Endodermal cell (in vitro differentiated cells): Measurements from ENCODE around the gene ABCD3. TPM values are rescaled to one million over a fixed set of nuclear protein-coding genes. Genes with fewer than 3 reads are reported as not detected.

Source experiments
- DNase-seq: peaks from one replicate; pipeline ENCODE4 v3.0.0-alpha.2; 2017
- H3K27ac ChIP-seq: 2 replicates; pipeline ENCODE4 v1.5.1; 2013; ENCODE audit warnings: mild to moderate bottlenecking, low read depth, low read length, moderate library complexity
- H3K27me3 ChIP-seq: 2 replicates; pipeline ENCODE4 v1.6.1; 2013; ENCODE audit warnings: mild to moderate bottlenecking, low read length, moderate library complexity; ENCODE audit not compliant: insufficient read depth, control insufficient read depth, poor library complexity, severe bottlenecking
- H3K36me3 ChIP-seq: 2 replicates; pipeline ENCODE4 v1.7.0; 2013; ENCODE audit warnings: mild to moderate bottlenecking, low read length, moderate library complexity; ENCODE audit not compliant: control insufficient read depth, insufficient read depth
- H3K4me1 ChIP-seq: one replicate; pipeline ENCODE4 v1.7.0; 2013; ENCODE audit warnings: low read length; ENCODE audit not compliant: control insufficient read depth, insufficient read depth
- H3K4me3 ChIP-seq: 2 replicates; pipeline ENCODE4 v1.5.1; 2013; ENCODE audit warnings: mild to moderate bottlenecking, low read length, moderate library complexity
- H3K9ac ChIP-seq: 2 replicates; pipeline ENCODE4 v1.6.1; 2013; ENCODE audit warnings: mild to moderate bottlenecking, low read length, moderate library complexity; ENCODE audit not compliant: poor library complexity, severe bottlenecking; ENCODE audit errors: extremely low read depth
- H3K9me3 ChIP-seq: 2 replicates; pipeline ENCODE4 v1.6.1; 2013; ENCODE audit warnings: mild to moderate bottlenecking, low read length, moderate library complexity; ENCODE audit not compliant: control insufficient read depth
- H3K27ac Mint-ChIP-seq: 2 replicates; pipeline ENCODE4 v1.8.0; 2020; ENCODE audit warnings: mixed read lengths
- H3K27me3 Mint-ChIP-seq: 2 replicates; pipeline ENCODE4 v1.8.0; 2021; ENCODE audit warnings: mild to moderate bottlenecking, mixed read lengths; ENCODE audit not compliant: insufficient read depth
- H3K36me3 Mint-ChIP-seq: 2 replicates; pipeline ENCODE4 v1.8.0; 2020; ENCODE audit warnings: low read depth, mixed read lengths
- H3K4me1 Mint-ChIP-seq: 2 replicates; pipeline ENCODE4 v1.8.0; 2020; ENCODE audit warnings: mixed read lengths
- H3K4me3 Mint-ChIP-seq: 2 replicates; pipeline ENCODE4 v1.8.0; 2020; ENCODE audit warnings: mild to moderate bottlenecking, moderate library complexity, mixed read lengths
- H3K9me3 Mint-ChIP-seq: 2 replicates; pipeline ENCODE4 v1.8.0; 2020; ENCODE audit warnings: mild to moderate bottlenecking, mixed read lengths
- WGBS, 2 experiments: methylation state at CpG; one replicate each; pipeline versions ENCODE4 v1.1.5 to v1.1.7; 2013; ENCODE audit warnings: missing lambda C conversion rate in 2 of 2, mixed read lengths in 1 of 2; ENCODE audit not compliant: insufficient coverage in 1 of 2, insufficient read length in 1 of 2; 5-methylcytosine and 5-hydroxymethylcytosine counted together
- total RNA-seq, 2 donors: library from RNA; stranded (reverse); fragmentation: NEBNext Ultra II Directional in 1 of 2; extraction: Animal tissue kit (Norgen Biotek cat#: 25700) in 1 of 2; gene quantifications; 2 replicates in 1 of 2; 3 replicates in 1 of 2; pipeline ENCODE4 v1.2.1, GENCODE V29; 2021
- TF ChIP-seq, protein P1 (sequence below): fragments of 200-600 bp; sonication (generic); conservative IDR thresholded peaks from 2 replicates; pipeline ENCODE4 v1.5.0; 2021; ENCODE audit warnings: antibody characterized with exemption, mild to moderate bottlenecking

The ABCD3 gene
- total RNA-seq, 2 donors from 2014 or later: 28.1 to 33.3 TPM

GRCh38 chr1:94486990-94487389, 68.8 kb downstream of the ABCD3 start:
- H3K27me3 Mint-ChIP-seq: no peaks in the 10 kb centered on the region
- H3K36me3 Mint-ChIP-seq: peaks cover 45% of the 10 kb centered on the region
- H3K36me3 ChIP-seq: peaks cover 12% of the 10 kb centered on the region
- H3K4me1 ChIP-seq: no peaks in the 10 kb centered on the region
- no peak overlapping the region for H3K27ac ChIP-seq
- H3K27me3 ChIP-seq: no peaks in the 10 kb centered on the region
- no peak overlapping the region for H3K27ac Mint-ChIP-seq
- H3K9me3 ChIP-seq: no peaks in the 10 kb centered on the region
- no peak overlapping the region for H3K4me3 Mint-ChIP-seq
- WGBS, 2 experiments: 95 to 100% methylated on average over 3 to 5 of the region's 5 CpGs
- H3K4me1 Mint-ChIP-seq: peaks cover 1% of the 10 kb centered on the region
- H3K9ac ChIP-seq: no peak overlapping the region
- TF ChIP-seq, protein P1, sequence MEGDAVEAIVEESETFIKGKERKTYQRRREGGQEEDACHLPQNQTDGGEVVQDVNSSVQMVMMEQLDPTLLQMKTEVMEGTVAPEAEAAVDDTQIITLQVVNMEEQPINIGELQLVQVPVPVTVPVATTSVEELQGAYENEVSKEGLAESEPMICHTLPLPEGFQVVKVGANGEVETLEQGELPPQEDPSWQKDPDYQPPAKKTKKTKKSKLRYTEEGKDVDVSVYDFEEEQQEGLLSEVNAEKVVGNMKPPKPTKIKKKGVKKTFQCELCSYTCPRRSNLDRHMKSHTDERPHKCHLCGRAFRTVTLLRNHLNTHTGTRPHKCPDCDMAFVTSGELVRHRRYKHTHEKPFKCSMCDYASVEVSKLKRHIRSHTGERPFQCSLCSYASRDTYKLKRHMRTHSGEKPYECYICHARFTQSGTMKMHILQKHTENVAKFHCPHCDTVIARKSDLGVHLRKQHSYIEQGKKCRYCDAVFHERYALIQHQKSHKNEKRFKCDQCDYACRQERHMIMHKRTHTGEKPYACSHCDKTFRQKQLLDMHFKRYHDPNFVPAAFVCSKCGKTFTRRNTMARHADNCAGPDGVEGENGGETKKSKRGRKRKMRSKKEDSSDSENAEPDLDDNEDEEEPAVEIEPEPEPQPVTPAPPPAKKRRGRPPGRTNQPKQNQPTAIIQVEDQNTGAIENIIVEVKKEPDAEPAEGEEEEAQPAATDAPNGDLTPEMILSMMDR: no peak
- no peak overlapping the region for H3K4me3 ChIP-seq
- H3K9me3 Mint-ChIP-seq: no peaks in the 10 kb centered on the region
- DNase-seq: no peak

DNA sequence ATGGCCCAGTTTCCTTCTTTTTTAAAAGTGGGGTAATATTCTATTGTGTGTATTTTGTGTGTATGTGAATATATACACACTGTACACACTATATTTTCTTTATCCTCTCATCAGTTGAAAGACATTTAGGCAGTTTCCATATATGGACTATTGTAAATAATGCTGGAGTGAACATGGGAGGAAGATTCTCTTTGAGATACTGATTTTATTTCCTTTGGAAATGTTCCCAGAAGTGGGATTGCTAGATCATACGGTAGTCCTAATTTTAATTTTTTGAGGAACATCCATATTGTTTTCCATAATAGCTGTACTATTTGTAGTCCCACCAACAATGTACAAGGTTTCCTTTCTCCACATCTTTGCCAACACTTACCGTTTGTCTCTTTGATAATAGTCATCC, 72.4 kb downstream of the ABCD3 start:
- H3K36me3 Mint-ChIP-seq: peaks cover 32% of the 10 kb centered on the region
- no peak for DNase-seq
- no peak overlapping the region for H3K4me3 Mint-ChIP-seq
- Histone ChIP-seq H3K4me1 (no peaks in the 10 kb centered on the region), H3K36me3 (peaks cover 21% of the 10 kb centered on the region), H3K9ac (no peak overlapping the region), H3K4me3 (no peak overlapping the region), H3K27me3 (no peaks in the 10 kb centered on the region), H3K9me3 (peaks cover 6% of the 10 kb centered on the region), H3K27ac (no peak overlapping the region)
- H3K27me3 Mint-ChIP-seq: no peaks in the 10 kb centered on the region
- no peak overlapping the region for H3K27ac Mint-ChIP-seq
- peaks cover 1% of the 10 kb centered on the region for H3K4me1 Mint-ChIP-seq
- TF ChIP-seq, protein P1: no peak
- 97 to 100% methylated on average over 1 to 2 of the region's 2 CpGs for WGBS, 2 experiments
- no peaks in the 10 kb centered on the region for H3K9me3 Mint-ChIP-seq

DNA sequence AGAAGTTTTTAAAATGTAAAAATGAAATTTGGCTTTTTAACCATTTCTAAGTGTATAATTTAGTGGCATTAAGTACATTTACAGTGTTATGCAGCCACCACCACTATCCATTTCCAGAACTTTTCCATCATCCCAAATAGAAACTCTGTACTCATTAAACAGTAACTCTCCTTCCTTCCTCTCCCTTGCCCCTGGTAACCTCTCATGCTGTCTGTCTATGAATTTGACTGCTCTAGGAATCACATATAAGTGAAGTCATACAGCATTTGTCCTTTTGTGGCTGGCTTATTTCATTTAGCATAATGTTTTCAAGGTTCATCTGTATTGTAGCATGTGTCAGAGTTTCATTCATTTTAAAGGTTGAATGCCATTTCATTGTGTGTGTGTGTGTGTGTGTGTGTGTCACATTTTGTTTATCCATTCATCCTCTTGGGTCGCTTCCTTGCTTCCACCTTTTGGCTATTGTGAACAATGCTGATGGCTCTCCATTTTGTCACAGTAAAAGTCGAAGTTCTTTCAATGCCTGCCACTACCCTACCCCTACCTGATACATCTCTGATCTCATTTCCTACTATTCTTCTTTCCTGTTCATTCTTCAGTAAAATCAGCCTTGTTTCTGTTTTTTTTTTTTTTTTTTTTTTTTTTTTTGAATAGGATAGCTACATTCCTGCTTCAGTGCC, 78.0 kb downstream of the ABCD3 start:
- Histone ChIP-seq H3K9me3 (peaks cover 6% of the 10 kb centered on the region), H3K4me3 (no peak overlapping the region), H3K4me1 (no peaks in the 10 kb centered on the region), H3K27me3 (peaks cover 31% of the 10 kb centered on the region), H3K27ac (no peak overlapping the region), H3K9ac (no peak overlapping the region), H3K36me3 (peaks cover 30% of the 10 kb centered on the region)
- 92% methylated on average over 2 of the region's 2 CpGs; no CpG with 5 or more reads in 1 of the 2 experiments for WGBS, 2 experiments
- H3K27ac Mint-ChIP-seq: no peak overlapping the region
- H3K4me3 Mint-ChIP-seq: no peak overlapping the region
- TF ChIP-seq, protein P1: no peak
- H3K4me1 Mint-ChIP-seq: peaks cover 4% of the 10 kb centered on the region
- peaks cover 40% of the 10 kb centered on the region for H3K36me3 Mint-ChIP-seq
- DNase-seq: no peak
- H3K9me3 Mint-ChIP-seq: no peaks in the 10 kb centered on the region
- H3K27me3 Mint-ChIP-seq: no peaks in the 10 kb centered on the region
